ENCODE results near the gene SNTA1.
A peak's percentile ranks its signal among the peaks of the same experiment; 100 is the strongest.
"Not testable (repeated sequence)": the region's sequence is repeated elsewhere in the genome, so short reads cannot be mapped to it uniquely, and the experiment has no call there.

SNTA1 gene

GRCh38 chr20:33399924-33400323 is 43.6 kb downstream of the SNTA1 start:
- TF ChIP-seq, protein P1, sequence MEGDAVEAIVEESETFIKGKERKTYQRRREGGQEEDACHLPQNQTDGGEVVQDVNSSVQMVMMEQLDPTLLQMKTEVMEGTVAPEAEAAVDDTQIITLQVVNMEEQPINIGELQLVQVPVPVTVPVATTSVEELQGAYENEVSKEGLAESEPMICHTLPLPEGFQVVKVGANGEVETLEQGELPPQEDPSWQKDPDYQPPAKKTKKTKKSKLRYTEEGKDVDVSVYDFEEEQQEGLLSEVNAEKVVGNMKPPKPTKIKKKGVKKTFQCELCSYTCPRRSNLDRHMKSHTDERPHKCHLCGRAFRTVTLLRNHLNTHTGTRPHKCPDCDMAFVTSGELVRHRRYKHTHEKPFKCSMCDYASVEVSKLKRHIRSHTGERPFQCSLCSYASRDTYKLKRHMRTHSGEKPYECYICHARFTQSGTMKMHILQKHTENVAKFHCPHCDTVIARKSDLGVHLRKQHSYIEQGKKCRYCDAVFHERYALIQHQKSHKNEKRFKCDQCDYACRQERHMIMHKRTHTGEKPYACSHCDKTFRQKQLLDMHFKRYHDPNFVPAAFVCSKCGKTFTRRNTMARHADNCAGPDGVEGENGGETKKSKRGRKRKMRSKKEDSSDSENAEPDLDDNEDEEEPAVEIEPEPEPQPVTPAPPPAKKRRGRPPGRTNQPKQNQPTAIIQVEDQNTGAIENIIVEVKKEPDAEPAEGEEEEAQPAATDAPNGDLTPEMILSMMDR (IDR thresholded peaks at IDR 0.05), result no peak
- TF ChIP-seq ZFX (IDR thresholded peaks at IDR 0.05; ENCODE audit: borderline replicate concordance), result no peak
- no peak overlapping the region for H3K27ac ChIP-seq

DNA sequence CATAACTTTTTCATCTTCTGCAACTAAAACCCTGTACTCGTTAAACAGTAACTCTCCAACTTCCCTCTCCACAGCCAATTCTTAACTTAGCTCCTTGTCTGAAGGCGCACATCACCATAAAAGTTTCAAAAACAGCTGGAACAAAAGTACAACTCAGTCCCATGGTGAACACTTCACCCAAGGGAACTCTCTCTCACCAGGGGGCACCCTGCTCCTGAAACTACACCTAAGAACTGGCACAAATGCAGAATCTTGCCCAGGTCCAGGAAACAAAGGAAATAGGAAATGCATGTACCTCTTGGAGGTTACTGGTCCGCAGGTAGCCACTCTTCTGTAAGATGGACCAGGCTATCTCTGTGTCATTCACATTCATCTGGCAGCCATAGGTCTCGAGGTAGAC is 48.8 kb downstream of the SNTA1 start:
- no peak for TF ChIP-seq ZFX (IDR thresholded peaks at IDR 0.05; ENCODE audit: borderline replicate concordance)
- TF ChIP-seq, protein P1 (IDR thresholded peaks at IDR 0.05), result peak; percentile 7; the same call in 1 of the 2 replicates
- H3K27ac ChIP-seq, result no peak overlapping the region

GRCh38 chr20:33393609-33394008 is 50.0 kb downstream of the SNTA1 start:
- no peak overlapping the region for H3K27ac ChIP-seq
- TF ChIP-seq ZFX (IDR thresholded peaks at IDR 0.05; ENCODE audit: borderline replicate concordance), result no peak
- TF ChIP-seq, protein P1 (IDR thresholded peaks at IDR 0.05), result no peak

GRCh38 chr20:33391722-33392415 is 51.7 kb downstream of the SNTA1 start:
- TF ChIP-seq, protein P1 (IDR thresholded peaks at IDR 0.05), result no peak
- TF ChIP-seq ZFX (IDR thresholded peaks at IDR 0.05; ENCODE audit: borderline replicate concordance), result no peak
- no peak overlapping the region for H3K27ac ChIP-seq

DNA sequence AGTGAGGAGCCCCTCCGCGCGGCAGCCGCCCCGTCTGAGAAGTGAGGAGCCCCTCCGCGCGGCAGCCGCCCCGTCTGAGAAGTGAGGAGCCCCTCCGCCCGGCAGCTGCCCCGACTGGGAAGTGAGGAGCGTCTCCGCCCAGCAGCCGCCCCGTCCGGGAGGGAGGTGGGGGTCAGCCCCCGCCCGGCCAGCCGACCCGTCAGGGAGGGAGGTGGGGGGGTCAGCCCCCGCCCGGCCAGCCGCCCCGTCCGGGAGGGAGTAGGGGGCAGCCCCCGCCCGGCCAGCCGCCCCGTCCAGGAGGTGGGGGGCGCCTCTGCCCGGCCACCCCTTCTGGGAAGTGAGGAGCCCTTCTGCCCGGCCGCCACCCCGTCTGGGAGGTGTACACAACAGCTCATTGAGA is 54.2 kb downstream of the SNTA1 start:
- H3K27ac ChIP-seq, result not testable (repeated sequence)

- TF ChIP-seq, protein P1 (IDR thresholded peaks at IDR 0.05), result no peak
- no peak for TF ChIP-seq ZFX (IDR thresholded peaks at IDR 0.05; ENCODE audit: borderline replicate concordance)
- no peak overlapping the region for H3K27ac ChIP-seq
Observed at GRCh38 chr20:33388268-33388667, 55.3 kb downstream of the SNTA1 start.

DNA sequence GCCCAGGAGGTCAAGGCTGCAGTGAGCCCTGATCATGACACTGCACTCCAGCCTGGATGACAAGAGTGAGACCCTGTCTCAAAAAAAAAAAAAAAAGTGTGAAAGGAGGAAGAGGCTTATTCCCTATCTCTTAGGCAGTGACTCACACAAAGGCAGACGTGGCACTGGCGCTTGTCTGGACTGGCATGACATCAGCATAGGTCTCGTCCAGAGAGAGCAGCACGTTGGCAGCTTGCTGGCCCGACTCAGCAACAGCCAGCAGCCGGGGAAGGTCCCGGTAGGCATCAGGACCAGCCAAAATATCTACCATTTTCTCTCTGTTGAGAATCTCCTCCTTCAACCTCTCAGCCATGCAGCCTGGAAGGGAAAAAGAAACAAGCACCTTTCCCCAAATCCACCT is 56.4 kb downstream of the SNTA1 start:
- no peak for TF ChIP-seq ZFX (IDR thresholded peaks at IDR 0.05; ENCODE audit: borderline replicate concordance)
- H3K27ac ChIP-seq, result 0 out of 2 replicates have a peak overlapping the region, but pooled peaks have one; percentile 3

GRCh38 chr20:33386673-33387072 is 56.9 kb downstream of the SNTA1 start:
- H3K27ac ChIP-seq, result peak overlapping the region; percentile 3; the same call in 1 of the 2 replicates
- TF ChIP-seq, protein P1 (IDR thresholded peaks at IDR 0.05), result no peak
- no peak for TF ChIP-seq ZFX (IDR thresholded peaks at IDR 0.05; ENCODE audit: borderline replicate concordance)

All from 22Rv1 (cell line).